Measurements from ENCODE around the gene ZDBF2. TPM values are rescaled to one million over a fixed set of nuclear protein-coding genes. Genes with fewer than 3 reads are reported as not detected.

Gene ZDBF2
- total RNA-seq, 1 donor from 2014 or later, result 27.1 TPM

DNA sequence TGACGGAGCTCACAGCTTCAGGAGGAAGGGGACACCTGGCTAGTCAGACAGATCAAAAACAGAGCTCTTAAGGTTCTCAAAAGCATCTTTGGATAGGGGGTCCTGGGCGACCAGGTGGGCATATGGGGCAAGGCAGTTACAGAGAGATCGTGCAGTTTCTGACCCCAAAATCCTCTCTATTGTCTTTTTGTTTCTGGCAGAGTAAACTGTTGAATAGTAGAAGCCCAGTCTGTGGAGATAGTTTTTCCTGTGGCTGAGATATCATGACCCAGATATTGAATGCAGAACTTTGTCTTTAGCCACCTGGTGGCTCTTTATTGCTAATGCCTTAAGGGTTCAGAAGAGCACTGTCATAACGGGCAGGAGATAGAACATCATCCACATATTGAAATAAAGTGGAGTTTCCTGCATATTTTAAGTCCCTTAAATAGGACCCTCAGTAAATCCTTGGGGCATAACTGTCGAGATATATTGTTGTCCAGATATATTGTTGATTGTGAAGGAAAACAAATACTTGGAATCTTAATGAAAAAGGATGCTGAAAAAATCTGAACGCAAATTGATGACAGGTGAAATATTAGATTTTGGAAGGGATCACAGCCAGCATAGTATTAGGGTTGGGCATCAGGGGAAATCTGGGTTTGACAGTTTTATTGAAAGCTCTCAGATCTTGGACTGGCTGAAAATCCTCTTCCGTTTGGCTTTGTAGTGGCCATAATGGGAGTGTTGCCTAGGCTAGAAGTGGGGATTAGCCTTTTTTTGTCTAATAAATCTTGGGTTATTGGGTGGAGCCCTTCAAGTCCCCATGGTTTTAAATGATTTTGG lies 14.1 kb upstream of the ZDBF2 start:
- H3K4me1 Mint-ChIP-seq, result peaks cover 3% of the 10 kb centered on the region

DNA sequence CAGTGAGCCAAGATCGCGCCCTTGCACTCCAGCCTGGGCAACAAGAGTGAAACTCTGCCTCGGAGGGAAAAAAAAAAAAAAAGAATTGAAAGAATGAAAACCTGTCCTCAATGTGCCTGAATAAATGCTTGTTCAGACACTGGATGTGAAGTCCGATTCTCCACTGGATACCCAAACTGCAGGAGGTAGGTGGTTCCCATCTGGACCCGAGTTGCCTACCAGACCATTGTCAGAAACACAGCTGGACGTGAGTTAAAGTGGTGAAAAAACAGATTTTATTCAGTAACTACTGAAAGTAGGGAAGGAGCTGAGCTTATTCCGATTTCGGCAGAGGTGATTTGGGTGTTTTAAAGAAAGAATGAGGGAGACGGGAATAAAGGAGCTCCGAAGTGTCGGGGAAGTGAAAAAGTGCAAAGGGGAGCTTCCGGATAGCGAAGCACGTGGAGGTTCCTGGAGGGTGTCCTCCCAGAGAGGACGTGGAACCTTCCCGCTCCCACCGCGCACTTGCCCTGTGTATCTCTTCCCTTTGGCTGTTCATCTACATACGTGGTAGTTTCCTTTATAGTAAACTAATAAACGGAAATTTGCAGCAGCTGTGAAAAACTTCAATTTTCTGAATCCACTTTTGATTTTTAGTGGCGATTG lies 10.4 kb upstream of the ZDBF2 start:
- H3K4me3 Mint-ChIP-seq, result no peak overlapping the region
- H3K36me3 Mint-ChIP-seq (ENCODE audit: low read depth), result no peaks in the 10 kb centered on the region
- no peak overlapping the region for H3K27ac Mint-ChIP-seq (ENCODE audit: unreplicated experiment)
- TF ChIP-seq, protein P1, sequence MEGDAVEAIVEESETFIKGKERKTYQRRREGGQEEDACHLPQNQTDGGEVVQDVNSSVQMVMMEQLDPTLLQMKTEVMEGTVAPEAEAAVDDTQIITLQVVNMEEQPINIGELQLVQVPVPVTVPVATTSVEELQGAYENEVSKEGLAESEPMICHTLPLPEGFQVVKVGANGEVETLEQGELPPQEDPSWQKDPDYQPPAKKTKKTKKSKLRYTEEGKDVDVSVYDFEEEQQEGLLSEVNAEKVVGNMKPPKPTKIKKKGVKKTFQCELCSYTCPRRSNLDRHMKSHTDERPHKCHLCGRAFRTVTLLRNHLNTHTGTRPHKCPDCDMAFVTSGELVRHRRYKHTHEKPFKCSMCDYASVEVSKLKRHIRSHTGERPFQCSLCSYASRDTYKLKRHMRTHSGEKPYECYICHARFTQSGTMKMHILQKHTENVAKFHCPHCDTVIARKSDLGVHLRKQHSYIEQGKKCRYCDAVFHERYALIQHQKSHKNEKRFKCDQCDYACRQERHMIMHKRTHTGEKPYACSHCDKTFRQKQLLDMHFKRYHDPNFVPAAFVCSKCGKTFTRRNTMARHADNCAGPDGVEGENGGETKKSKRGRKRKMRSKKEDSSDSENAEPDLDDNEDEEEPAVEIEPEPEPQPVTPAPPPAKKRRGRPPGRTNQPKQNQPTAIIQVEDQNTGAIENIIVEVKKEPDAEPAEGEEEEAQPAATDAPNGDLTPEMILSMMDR (conservative IDR thresholded peaks at IDR 0.05), result no peak
- H3K27me3 Mint-ChIP-seq (ENCODE audit: low read depth), result peaks cover 4% of the 10 kb centered on the region
- no peaks in the 10 kb centered on the region for H3K9me3 Mint-ChIP-seq
- no peak for DNase-seq (ENCODE audit: low read depth, low spot score)
- peaks cover 3% of the 10 kb centered on the region for H3K4me1 Mint-ChIP-seq

More for the DNA sequence above, 14.1 kb upstream of the ZDBF2 start:
- no peaks in the 10 kb centered on the region for H3K36me3 Mint-ChIP-seq (ENCODE audit: low read depth)
- TF ChIP-seq, protein P1 (conservative IDR thresholded peaks at IDR 0.05), result peak; percentile 68
- peaks cover 4% of the 10 kb centered on the region for H3K27me3 Mint-ChIP-seq (ENCODE audit: low read depth)
- H3K4me3 Mint-ChIP-seq, result no peak overlapping the region
- no peak overlapping the region for H3K27ac Mint-ChIP-seq (ENCODE audit: unreplicated experiment)
- H3K9me3 Mint-ChIP-seq, result no peaks in the 10 kb centered on the region
- no peak for DNase-seq (ENCODE audit: low read depth, low spot score)

DNA sequence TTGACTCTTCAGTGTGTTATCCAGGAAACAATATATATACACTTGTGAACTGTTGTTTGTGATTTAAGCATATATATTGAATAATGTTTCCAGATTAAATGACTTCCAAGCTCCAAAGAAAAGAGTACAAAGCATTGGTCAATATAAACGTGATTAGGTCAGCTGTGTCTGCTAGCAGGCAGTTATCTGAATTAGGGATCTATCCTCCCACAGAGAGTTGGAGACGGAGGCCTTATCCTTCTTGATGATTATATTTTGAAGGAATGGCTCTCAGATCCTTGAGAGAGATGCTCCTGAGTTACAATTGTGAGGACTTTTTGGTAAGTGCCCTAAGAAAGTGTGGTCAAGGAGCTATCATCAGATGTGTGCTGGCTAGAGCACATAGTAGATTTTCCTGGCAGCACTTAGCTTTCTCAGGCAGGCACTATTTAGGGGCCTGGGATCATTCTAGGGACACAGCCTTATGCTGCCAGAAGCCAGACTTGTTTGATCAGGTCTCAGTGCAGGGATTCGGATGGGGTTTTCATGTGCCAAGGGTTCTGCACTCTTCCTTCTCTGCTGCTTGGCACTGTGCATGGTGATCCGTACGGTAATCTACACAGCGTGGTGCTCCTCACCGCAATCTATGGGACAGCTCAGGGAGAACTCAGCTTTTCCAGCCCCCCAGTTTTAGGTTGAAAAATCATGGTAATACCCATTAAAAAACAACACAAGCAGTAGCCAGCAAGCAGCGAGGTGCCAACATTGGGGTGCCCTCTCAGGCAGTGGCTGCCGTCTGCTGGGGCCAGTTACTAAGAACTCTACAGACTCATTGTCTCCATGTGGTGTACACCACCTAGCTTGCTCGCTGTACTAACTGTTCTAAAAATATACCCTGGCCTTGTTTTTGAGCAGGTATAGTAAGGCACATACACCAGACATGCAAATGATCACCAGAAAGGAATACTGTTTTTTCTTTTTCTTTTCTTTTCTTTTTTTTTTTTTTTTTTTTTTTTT lies 8.0 kb upstream of the ZDBF2 start:
- TF ChIP-seq, protein P1 (conservative IDR thresholded peaks at IDR 0.05), result no peak
- DNase-seq (ENCODE audit: low read depth, low spot score), result no peak
- Mint-ChIP-seq H3K4me3 (no peak overlapping the region), H3K4me1 (no peaks in the 10 kb centered on the region), H3K36me3 (ENCODE audit: low read depth) (no peaks in the 10 kb centered on the region), H3K9me3 (no peaks in the 10 kb centered on the region), H3K27ac (ENCODE audit: unreplicated experiment) (no peak overlapping the region), H3K27me3 (ENCODE audit: low read depth) (peaks cover 10% of the 10 kb centered on the region)

DNA sequence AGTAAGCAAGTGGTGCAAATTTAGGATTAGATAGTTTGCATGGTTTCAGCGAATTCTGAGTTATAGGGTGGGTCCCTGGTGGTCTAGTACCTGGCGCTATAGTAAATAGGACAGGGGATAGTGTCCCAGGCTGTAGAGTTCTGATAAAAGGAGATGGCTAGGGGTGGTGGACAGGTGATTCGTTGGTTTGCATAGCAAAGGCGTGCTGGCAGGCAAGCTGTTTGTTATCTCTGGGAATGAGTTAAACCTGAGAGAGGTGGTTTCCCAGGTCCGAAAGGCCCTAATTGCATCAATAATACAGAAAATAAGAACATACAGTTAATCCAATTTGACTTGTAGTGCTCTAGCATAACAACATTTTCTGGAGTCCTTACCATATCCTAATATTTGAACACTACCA lies 6.9 kb upstream of the ZDBF2 start:
- Mint-ChIP-seq H3K9me3 (no peaks in the 10 kb centered on the region), H3K27ac (ENCODE audit: unreplicated experiment) (no peak overlapping the region), H3K4me1 (no peaks in the 10 kb centered on the region), H3K27me3 (ENCODE audit: low read depth) (peaks cover 12% of the 10 kb centered on the region), H3K4me3 (no peak overlapping the region), H3K36me3 (ENCODE audit: low read depth) (no peaks in the 10 kb centered on the region)
- TF ChIP-seq, protein P1 (conservative IDR thresholded peaks at IDR 0.05), result no peak
- DNase-seq (ENCODE audit: low read depth, low spot score), result no peak

DNA sequence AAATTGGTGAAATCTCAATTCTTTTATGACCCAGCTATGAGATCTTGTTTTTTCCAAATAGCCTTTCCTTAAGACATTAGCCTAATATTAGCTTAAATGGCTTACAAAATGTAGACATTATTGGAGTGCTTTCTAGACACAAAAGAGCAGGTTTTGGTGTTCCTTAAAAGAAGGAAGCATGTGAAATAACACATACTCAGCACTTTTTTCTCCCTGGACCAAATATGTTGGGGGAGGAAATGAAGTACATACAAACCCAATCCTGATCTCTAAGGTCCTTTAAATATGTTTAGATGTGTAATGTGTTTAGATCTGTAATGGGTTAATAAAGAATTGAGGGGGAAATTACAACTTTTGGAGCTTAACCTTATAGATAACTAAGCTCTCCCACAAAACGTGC lies 3.4 kb upstream of the ZDBF2 start:
- Mint-ChIP-seq H3K4me1 (peaks cover 22% of the 10 kb centered on the region), H3K9me3 (no peaks in the 10 kb centered on the region), H3K27me3 (ENCODE audit: low read depth) (peaks cover 25% of the 10 kb centered on the region), H3K36me3 (ENCODE audit: low read depth) (no peaks in the 10 kb centered on the region), H3K27ac (ENCODE audit: unreplicated experiment) (no peak overlapping the region), H3K4me3 (peak overlapping the region; percentile 47)
- no peak for DNase-seq (ENCODE audit: low read depth, low spot score)
- TF ChIP-seq, protein P1 (conservative IDR thresholded peaks at IDR 0.05), result no peak
